Dermis microvascular lymphatic vessel endothelial cell (primary cell): ENCODE measurements around the gene MTRFR. TPM values are rescaled to one million over a fixed set of nuclear protein-coding genes. Genes with fewer than 3 reads are reported as not detected.
"Not testable (repeated sequence)": the region's sequence is repeated elsewhere in the genome, so short reads cannot be mapped to it uniquely, and the experiment has no call there.

Source experiments
- DNase-seq, 2 donors: peaks; one replicate each; pipeline versions ENCODE4 v3.0.0 to v3.0.0-alpha.2; 2010; ENCODE audit warnings: low read depth in 2 of 2
- total RNA-seq: library from RNA; depleted of rRNA; stranded (reverse); fragments of >200 nt; gene quantifications from 2 replicates; pipeline ENCODE4 v1.2.1, GENCODE V29; 2014

Gene MTRFR
- total RNA-seq, 1 donor from 2014 or later = 9.2 TPM

GRCh38 chr12:123248996-123249741 is 15.9 kb downstream of the MTRFR start:
- DNase-seq = not testable (repeated sequence)

- DNase-seq = no peak
These were observed 17.5 kb downstream of the MTRFR start for GRCh38 chr12:123250471-123251383.

- no peak for DNase-seq
These were observed 18.3 kb downstream of the MTRFR start for GRCh38 chr12:123251403-123252076.

DNA sequence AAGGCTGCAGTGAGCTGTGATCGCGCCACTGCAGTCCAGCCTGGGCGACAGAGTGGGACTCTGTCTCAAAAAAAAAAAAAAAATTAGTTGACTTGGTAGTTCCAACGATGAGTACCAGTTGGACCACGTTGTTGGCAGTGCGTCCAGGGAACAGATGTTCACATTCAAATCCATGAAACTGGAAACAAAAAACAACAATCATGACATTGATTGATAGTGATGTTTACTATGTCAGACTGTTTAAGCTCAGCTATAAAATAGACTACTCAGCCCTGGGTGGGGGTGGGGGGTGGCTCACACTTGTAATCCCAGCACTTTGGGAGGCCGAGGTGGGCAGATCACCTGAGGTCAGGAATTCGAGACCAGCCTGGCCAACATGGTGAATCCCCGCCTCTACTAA is 19.1 kb downstream of the MTRFR start:
- DNase-seq = peak in 1 of 2 donors; percentile 46

GRCh38 chr12:123253641-123254459 is 20.6 kb downstream of the MTRFR start:
- DNase-seq = no peak

GRCh38 chr12:123254853-123255446 is 21.7 kb downstream of the MTRFR start:
- no peak for DNase-seq

DNA sequence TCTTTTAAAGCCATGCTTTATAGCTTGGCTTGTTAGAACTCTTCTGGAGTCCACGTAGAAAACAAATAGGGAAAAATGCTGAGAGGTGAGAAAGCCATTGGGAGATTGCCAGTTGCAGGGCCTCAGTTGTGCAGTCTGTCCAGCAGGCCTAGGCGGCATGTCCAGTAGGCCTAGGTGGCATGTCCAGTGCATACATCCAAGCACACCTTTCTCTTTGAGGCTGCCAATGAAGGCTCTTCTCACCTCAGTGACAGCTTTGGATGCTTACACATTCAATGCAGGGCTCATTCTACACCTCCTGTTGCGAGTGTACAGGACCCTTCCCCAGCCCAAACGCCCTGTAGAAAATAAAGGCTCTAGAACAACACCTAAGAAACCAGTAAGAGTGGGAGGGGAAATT is 25.4 kb downstream of the MTRFR start:
- no peak for DNase-seq

- no peak for DNase-seq
These were observed 26.8 kb downstream of the MTRFR start for GRCh38 chr12:123260081-123260480.

GRCh38 chr12:123261196-123261595 is 28.0 kb downstream of the MTRFR start:
- no peak for DNase-seq

DNA sequence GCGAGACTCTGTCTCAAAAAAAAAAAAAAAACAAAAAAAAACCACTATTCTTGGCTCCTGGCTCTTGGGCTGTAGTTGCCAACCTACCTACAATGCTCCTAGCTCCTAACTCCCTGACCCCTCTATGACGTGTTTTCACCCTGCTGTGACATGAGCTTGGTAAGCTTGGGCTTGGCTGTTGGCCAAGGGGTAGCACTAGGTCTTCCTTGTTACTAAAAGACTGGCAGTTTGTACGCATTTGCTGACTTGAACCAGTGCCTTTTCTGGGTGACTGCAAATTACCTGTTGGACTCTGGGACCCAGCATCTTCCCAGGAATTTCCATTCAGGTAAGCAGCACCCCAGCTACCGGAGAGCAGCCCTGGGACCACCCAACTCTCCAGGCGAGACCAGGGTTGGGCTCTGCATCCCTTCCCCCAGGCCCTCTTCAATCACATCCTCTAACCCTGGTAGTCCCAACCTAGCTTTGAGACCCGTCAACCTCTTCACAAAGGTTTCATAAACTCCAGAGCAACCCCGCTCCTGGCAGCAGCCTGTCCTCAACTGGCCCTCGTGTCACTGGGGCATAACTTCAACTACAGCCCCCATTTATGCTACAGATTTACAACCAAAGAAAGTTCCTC is 30.1 kb downstream of the MTRFR start:
- DNase-seq = no peak

GRCh38 chr12:123264642-123265041 is 31.4 kb downstream of the MTRFR start:
- no peak for DNase-seq

- DNase-seq = no peak
These were observed 32.8 kb downstream of the MTRFR start for GRCh38 chr12:123265851-123266678.

DNA sequence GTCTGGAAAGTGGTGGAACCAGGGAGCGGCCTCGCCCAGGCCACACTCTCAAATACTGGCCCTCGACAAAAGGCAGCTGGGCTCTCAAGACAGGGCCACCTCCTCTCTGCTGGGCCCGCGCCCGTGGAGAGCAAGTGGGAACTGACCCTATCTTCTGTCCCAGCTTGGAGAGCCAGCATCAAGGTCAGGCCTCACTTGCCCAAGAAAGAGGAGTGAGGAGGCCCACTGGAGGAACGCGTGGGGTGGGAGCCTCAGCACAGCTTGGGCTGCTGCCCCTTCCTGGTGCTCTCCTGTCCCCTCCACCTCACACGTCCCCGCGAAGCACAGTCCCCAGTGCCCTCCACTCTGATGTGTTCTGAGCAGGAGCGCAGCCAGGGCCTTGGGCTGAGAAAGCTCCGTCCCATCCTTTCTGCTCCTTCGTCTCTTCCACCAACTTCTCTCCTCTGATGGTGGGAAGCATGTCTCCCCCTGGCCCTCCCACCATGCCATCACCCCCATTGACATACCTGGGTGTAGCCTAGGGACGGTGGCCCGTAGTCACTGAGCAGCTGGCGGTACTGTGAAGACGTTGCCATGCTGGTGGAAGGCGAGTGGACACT is 33.5 kb downstream of the MTRFR start:
- DNase-seq = no peak

DNA sequence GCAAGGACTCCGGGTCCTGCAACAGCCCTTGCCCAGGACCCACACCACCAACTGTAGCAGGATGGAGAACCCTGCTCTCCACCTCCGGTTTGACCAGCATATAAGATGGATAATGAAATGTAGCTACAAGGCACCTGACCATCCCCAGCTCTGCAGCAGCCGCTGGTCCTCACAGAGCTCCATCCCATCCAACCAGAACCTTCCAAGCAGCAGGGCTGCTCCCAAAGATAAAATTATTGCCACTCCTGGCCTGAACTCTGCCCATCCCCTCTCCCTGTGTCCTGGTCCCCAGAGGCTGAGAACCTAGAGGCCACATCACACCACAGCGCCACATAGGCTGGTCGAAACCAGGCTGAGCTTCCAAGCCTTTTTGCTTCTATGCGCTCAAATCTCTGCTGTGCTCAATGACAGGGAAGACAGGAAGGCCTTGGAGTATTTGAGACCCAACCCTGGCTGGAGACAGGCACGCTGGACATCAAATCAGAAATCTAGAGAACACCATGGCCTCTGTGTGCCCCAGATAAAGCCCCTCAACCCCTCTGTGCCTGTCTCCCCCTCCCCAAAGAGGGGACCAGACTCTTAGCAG is 34.2 kb downstream of the MTRFR start:
- no peak for DNase-seq

GRCh38 chr12:123267991-123268843 is 35.0 kb downstream of the MTRFR start:
- DNase-seq = peak; percentile 56 to 66

DNA sequence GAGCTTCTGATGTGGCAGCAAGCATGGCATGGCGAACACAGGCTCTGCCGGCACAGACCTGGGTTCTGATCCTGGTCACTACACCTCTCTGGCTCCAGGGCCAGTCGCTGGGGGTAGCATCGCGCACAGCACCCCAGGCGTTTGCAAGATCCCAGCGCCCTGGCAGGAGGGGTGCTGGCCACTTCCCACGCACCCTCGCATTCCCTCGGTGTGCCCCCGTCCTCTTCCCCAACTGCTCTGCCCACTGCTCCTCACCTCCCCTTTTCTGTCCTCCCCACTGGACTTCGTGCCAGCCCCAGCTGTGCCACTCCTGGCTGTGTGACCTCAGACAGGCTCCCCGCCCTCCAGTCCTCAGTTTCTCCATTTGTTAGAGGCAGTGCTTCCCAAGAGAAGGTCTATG is 35.6 kb downstream of the MTRFR start:
- no peak for DNase-seq

GRCh38 chr12:123269395-123269892 is 36.2 kb downstream of the MTRFR start:
- DNase-seq = peak; percentile 44 to 67

DNA sequence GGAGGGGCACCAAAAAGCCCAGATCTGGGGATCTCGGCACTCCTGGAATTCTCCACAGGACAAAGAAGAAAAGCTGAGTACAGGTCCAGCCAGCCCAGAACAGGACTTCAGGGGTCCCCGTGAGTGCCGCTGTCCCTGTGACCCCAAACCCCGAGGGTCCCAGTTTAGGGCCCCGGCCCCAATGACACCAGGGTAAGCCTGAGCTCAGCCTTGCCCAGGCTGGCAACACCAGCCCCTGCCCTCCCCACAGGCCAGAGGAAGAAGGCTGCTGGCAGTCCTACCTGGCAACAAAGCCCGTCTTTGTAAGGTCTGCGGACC is 36.6 kb downstream of the MTRFR start:
- no peak for DNase-seq
